ENCODE results near the gene KLF17.

The KLF17 gene

GRCh38 chr1:44118682-44119081 lies at the start of gene KLF17:
Gene KLF17, plus strand, starts transcription at chr1:44118821. Its CDS starts 87 bp downstream, at chr1:44118908.
- no peak for DNase-seq

- no peak for DNase-seq
These were observed 47.2 kb upstream of the KLF17 start for GRCh38 chr1:44071461-44071860.

GRCh38 chr1:44072204-44072603 lies 46.4 kb upstream of the KLF17 start:
- peak; percentile 36 for DNase-seq

GRCh38 chr1:44072821-44073220 lies 45.8 kb upstream of the KLF17 start:
- DNase-seq: no peak

GRCh38 chr1:44073528-44073927 lies 45.1 kb upstream of the KLF17 start:
- no peak for DNase-seq

GRCh38 chr1:44074415-44074814 lies 44.2 kb upstream of the KLF17 start:
- no peak for DNase-seq

- no peak for DNase-seq
These were observed 42.6 kb upstream of the KLF17 start for GRCh38 chr1:44076066-44076465.

- DNase-seq: no peak
These were observed 41.2 kb upstream of the KLF17 start for GRCh38 chr1:44077421-44077820.

- no peak for DNase-seq
These were observed 40.5 kb upstream of the KLF17 start for GRCh38 chr1:44078104-44078503.

GRCh38 chr1:44079566-44079965 lies 39.1 kb upstream of the KLF17 start:
- DNase-seq: no peak

GRCh38 chr1:44084998-44085675 lies 33.5 kb upstream of the KLF17 start:
- no peak for DNase-seq

GRCh38 chr1:44086692-44087474 lies 31.7 kb upstream of the KLF17 start:
- DNase-seq: no peak

GRCh38 chr1:44089371-44090048 lies 29.1 kb upstream of the KLF17 start:
- DNase-seq: no peak

GRCh38 chr1:44090429-44091252 lies 28.0 kb upstream of the KLF17 start:
- no peak for DNase-seq

- no peak for DNase-seq
These were observed 24.6 kb upstream of the KLF17 start for GRCh38 chr1:44094047-44094446.

- DNase-seq: no peak
These were observed 18.3 kb upstream of the KLF17 start for GRCh38 chr1:44100183-44100868.

GRCh38 chr1:44101328-44101727 lies 17.3 kb upstream of the KLF17 start:
- DNase-seq: no peak

GRCh38 chr1:44103270-44104131 lies 15.1 kb upstream of the KLF17 start:
- peak; percentile 36 for DNase-seq

- DNase-seq: no peak
These were observed 12.8 kb upstream of the KLF17 start for GRCh38 chr1:44105810-44106209.

- DNase-seq: no peak
These were observed 10.4 kb upstream of the KLF17 start for GRCh38 chr1:44108241-44108640.

GRCh38 chr1:44108971-44109370 lies 9.7 kb upstream of the KLF17 start:
- DNase-seq: peak; percentile 96

Measured in NCI-H82 (cell line).